Sigmoid colon (tissue), 4 donors: ENCODE data around the gene SIM2.

Experiments
- CTCF ChIP-seq, 4 experiments: fragments of 450-650 bp in 3 of 4; fragments of 200-600 bp in 1 of 4; IDR thresholded peaks; one replicate each; pipeline ENCODE4 v1.5.1; 2016 to 2019; ENCODE audit warnings: antibody characterized with exemption in 4 of 4, mild to moderate bottlenecking in 3 of 4, moderate library complexity in 2 of 4
- EP300 ChIP-seq, 4 donors: sonication (generic); formaldehyde crosslinking; IDR thresholded peaks; one replicate each; pipeline ENCODE4 v1.6.1; 2017; ENCODE audit warnings: antibody characterized with exemption in 4 of 4
- POLR2A ChIP-seq, 2 donors: fragments of 450-650 bp; IDR thresholded peaks; one replicate each; pipeline ENCODE4 v1.6.1; 2016; ENCODE audit warnings: antibody characterized with exemption in 2 of 2, mild to moderate bottlenecking in 2 of 2, moderate library complexity in 2 of 2
- POLR2AphosphoS5 ChIP-seq, 4 donors: sonication (generic); formaldehyde crosslinking; IDR thresholded peaks; one replicate each; pipeline ENCODE4 v1.6.1; 2017; ENCODE audit warnings: antibody characterized with exemption in 4 of 4

DNA sequence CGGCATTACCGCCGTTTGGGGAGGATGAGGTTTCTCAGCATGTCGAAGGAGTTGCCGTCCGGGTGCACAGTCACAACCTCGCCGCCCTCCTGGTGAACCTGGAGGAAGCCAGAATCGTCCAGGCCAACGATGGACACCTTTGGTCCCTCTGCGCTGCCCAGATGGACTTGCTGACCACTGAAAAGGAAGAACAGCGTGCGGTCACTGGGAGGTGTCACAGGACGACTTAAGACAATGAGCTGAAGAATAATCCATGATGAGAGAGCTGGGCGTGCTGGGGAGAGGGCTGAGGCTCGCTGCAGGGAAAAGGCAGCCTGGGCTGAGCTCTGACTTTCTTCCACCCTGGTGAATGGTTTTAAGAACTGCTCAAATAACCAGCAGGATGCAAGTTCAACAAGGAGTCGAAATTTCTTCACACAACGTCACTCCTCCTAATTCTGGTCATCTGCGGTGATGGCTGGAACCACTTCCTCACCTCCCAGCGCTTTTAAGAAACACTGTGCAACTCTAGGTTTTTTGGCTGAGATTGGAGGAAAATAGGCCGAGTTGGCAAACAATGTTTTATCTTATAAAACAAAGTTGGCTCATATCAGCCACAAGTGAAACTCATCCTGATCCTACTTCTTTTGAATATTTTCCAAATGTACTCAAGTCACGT, 55.5 kb downstream of the SIM2 start:
- TF ChIP-seq POLR2A (IDR thresholded peaks at IDR 0.05) (no peak), CTCF (IDR thresholded peaks at IDR 0.05) (no peak), EP300 (IDR thresholded peaks at IDR 0.05) (no peak), POLR2AphosphoS5 (IDR thresholded peaks at IDR 0.05) (no peak)
